Ishikawa (cell line): ENCODE results near the gene MN1.

Source experiments
- CEBPB ChIP-seq: IDR thresholded peaks from 2 replicates; pipeline ENCODE4 v1.6.1; 2012
- CREB1 ChIP-seq: IDR thresholded peaks from 2 replicates; pipeline ENCODE4 v1.6.1; 2012; ENCODE audit warnings: low read depth
- EGR1 ChIP-seq: IDR thresholded peaks from 2 replicates; pipeline ENCODE4 v1.6.1; 2012
- EP300 ChIP-seq: IDR thresholded peaks from 2 replicates; pipeline ENCODE4 v1.6.1; 2012; ENCODE audit warnings: borderline replicate concordance
- MAX ChIP-seq: IDR thresholded peaks from 2 replicates; pipeline ENCODE4 v1.6.1; 2012
- REST ChIP-seq: IDR thresholded peaks from 2 replicates; pipeline ENCODE4 v1.6.1; 2012; ENCODE audit warnings: low read depth, mild to moderate bottlenecking
- TAF1 ChIP-seq: IDR thresholded peaks from 2 replicates; pipeline ENCODE4 v1.6.1; 2012; ENCODE audit warnings: low read depth, mild to moderate bottlenecking
- TEAD4 ChIP-seq: IDR thresholded peaks from 2 replicates; pipeline ENCODE4 v1.6.1; 2012
- YY1 ChIP-seq: IDR thresholded peaks from 2 replicates; pipeline ENCODE4 v1.6.1; 2012; ENCODE audit warnings: low read depth
- ZBTB7A ChIP-seq: IDR thresholded peaks from 2 replicates; pipeline ENCODE4 v1.6.1; 2012; ENCODE audit warnings: low read depth

GRCh38 chr22:27755521-27756211 is 45.9 kb downstream of the MN1 start:
- TF ChIP-seq MAX (no peak), CEBPB (no peak), TAF1 (no peak), TEAD4 (no peak), YY1 (no peak), REST (no peak), CREB1 (no peak), EGR1 (no peak), ZBTB7A (no peak), EP300 (no peak)
